Measurements from ENCODE around the gene C22orf39.

DNA sequence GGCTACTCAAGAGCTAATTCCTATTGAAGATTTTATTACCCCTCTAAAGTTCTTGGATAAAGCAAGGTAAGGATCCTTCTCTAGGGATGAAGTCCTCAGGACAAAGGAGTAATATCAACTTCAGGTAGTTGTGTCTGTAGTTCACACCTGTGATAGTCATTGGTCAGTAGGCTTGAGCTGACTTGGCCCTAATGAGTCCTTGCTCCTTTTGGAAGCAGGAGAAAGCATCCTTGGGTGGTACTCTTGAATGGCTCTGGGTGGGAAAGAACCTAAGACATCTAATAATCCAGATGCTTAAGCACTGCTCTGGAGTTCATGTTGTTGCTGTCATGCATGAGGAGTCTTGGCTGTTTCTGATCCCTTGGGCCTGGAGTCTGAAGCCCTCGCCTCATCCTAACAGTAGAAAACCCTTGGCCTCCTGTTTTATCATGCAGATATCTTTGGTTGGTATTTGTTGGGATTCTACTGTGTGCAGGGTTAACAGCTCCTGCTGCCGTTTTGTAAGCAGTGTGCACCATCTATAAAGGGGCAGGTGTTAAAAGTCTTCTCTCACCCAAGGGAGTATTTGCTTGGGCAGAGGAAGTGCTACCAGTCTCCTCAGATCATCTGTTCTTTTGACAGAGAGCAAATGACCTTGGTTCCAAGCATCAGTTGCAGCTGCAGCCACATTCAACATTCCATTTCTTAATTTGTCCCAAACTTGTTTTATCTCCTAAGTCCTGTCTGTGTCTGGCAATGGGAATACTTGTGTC lies 12.5 kb downstream of the C22orf39 start:
- TF ChIP-seq POLR2A (IDR thresholded peaks at IDR 0.05), result no peak
- TF ChIP-seq, protein P1, sequence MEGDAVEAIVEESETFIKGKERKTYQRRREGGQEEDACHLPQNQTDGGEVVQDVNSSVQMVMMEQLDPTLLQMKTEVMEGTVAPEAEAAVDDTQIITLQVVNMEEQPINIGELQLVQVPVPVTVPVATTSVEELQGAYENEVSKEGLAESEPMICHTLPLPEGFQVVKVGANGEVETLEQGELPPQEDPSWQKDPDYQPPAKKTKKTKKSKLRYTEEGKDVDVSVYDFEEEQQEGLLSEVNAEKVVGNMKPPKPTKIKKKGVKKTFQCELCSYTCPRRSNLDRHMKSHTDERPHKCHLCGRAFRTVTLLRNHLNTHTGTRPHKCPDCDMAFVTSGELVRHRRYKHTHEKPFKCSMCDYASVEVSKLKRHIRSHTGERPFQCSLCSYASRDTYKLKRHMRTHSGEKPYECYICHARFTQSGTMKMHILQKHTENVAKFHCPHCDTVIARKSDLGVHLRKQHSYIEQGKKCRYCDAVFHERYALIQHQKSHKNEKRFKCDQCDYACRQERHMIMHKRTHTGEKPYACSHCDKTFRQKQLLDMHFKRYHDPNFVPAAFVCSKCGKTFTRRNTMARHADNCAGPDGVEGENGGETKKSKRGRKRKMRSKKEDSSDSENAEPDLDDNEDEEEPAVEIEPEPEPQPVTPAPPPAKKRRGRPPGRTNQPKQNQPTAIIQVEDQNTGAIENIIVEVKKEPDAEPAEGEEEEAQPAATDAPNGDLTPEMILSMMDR (IDR thresholded peaks at IDR 0.05), result no peak

Data from thyroid gland (tissue), 4 donors.